LNCAP (cell line): ENCODE results near the gene CATSPER1.

Source experiments
- TF ChIP-seq, protein P1 (sequence below): fragments of 450-650 bp; IDR thresholded peaks from 2 replicates; pipeline ENCODE4 v1.5.1; 2017; ENCODE audit warnings: mild to moderate bottlenecking

The CATSPER1 gene

DNA sequence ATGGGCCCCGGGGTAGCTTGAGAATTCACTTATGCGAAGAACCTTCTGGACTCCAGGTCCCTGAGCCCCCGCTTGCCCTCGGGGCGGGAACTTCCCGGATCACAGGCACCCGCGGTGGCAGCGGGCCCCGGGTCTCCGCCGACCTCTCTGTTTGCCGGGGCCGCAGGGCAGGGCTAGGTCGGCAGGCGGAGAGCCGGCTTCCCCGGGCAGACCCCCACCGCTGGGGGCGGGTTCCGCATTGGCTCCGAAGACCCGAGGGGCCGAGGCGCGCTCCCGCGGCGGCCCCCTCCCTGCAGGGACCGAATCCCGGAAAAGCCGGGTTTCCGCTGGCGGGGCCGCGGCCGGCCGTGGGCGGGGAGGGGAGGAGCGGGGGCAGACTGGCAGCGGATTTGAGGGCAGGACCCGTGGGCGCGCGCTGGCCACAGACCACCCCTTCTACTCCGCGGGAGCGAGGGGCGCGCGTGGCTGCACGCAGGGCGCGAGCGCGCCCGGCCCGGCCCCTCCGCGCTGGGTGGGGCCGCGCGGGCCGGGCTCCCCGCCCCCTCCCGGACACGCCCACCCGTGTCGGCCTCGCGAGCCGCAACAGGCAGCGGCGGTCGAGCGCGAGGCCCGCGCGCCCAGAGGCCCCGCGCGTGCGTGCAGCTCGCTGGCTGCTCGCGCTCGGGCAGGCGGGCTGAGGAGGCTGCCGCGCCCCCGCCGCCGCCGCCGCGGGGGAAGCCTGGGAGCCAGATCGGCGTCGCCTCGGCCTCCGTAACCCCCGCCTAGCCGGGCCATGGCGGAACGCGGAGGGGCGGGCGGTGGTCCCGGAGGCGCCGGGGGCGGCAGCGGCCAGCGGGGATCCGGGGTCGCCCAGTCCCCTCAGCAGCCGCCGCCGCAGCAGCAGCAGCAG lies 43.7 kb upstream of the CATSPER1 start, which contains the start of gene PACS1:
Gene PACS1, plus strand, starts transcription at position 558 of the 889 bp plus-strand sequence. Its CDS starts 215 bp downstream, at position 773.
- TF ChIP-seq, protein P1, sequence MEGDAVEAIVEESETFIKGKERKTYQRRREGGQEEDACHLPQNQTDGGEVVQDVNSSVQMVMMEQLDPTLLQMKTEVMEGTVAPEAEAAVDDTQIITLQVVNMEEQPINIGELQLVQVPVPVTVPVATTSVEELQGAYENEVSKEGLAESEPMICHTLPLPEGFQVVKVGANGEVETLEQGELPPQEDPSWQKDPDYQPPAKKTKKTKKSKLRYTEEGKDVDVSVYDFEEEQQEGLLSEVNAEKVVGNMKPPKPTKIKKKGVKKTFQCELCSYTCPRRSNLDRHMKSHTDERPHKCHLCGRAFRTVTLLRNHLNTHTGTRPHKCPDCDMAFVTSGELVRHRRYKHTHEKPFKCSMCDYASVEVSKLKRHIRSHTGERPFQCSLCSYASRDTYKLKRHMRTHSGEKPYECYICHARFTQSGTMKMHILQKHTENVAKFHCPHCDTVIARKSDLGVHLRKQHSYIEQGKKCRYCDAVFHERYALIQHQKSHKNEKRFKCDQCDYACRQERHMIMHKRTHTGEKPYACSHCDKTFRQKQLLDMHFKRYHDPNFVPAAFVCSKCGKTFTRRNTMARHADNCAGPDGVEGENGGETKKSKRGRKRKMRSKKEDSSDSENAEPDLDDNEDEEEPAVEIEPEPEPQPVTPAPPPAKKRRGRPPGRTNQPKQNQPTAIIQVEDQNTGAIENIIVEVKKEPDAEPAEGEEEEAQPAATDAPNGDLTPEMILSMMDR, result no peak

DNA sequence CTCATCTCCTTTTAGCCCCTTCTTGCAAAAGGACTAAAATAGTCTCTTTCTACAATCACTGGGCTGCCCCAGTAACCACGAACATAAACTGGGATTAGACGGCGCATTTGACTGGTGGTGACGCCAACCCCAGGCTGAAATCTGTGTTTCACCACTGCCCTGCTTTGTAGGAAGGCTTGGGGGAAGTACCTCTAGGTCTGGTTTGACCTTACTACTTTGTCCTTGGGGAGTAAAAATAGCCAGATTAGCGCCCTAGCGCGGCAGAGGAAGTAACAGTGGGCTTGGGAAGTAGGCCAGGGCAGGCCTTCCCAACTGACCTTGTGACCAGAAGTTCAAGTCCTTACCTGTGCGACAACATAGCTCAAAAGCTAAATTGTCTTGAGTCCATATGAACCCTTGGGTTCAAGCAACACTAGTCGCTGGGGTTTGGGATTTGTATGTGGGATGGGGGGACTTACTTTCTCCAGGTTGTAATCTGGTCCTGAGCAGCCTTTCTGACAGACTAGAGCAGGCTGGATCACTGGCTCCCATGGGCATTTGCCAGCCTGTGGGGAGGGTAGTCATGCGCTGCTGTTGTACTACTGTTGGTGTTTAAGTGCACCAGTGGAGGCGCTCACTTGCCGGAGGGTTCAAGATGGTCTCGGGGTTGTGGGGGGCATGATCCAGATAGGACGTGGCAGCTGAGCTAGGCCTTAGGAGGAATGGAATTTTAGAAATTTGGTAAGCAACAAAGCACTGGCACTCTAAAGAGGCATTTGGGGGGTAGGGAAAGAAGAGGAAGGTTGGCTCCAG lies 42.8 kb upstream of the CATSPER1 start:
- TF ChIP-seq, protein P1, result no peak

DNA sequence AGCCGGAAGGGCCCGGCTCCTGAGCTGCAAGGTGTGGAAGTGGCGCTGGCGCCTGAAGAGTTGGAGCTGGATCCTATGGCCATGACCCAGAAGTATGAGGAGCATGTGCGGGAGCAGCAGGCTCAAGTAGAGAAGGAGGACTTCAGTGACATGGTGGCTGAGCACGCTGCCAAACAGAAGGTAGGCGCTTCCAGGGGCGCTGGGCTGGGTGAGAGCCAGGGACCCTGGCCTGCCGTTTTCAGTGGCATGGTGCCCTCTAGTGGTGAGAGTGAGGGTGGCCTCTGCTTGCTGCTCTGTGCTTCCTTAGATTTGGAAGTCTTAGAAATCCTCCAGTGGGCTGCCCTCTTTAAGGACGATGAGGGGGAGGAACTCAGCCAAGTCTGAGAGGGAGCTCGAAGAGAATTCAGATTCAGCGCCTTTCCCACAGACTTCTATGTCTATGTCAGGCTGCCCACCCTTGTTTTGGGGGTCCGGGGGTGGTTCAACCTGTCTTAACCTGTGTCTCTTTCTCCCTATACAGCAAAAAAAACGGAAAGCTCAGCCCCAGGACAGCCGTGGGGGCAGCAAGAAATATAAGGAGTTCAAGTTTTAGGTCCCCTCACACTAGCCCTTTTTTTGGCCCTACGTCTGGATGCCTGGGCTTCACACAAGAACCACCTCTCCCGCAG lies 42.0 kb upstream of the CATSPER1 start:
- TF ChIP-seq, protein P1, result peak; percentile 90

DNA sequence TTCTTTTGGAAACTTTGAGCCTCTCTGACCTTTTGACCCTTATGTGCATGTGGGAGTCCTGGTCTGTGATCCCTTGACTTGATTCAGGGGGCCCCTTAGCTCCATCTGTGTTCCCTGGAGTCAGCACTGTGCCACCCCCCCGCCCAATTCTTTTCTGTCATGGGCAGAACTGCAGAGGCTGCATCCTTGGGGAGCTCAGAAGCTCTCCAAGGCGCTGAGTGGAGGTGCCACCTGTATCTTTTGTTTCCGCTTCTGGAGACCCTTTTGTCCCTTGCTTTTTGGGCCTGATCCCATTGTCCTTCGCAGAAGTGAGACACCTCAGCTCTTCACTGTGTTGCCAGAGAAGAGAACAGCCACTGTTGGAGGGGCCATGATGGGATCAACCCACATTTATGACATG lies 41.4 kb upstream of the CATSPER1 start:
- TF ChIP-seq, protein P1, result no peak

DNA sequence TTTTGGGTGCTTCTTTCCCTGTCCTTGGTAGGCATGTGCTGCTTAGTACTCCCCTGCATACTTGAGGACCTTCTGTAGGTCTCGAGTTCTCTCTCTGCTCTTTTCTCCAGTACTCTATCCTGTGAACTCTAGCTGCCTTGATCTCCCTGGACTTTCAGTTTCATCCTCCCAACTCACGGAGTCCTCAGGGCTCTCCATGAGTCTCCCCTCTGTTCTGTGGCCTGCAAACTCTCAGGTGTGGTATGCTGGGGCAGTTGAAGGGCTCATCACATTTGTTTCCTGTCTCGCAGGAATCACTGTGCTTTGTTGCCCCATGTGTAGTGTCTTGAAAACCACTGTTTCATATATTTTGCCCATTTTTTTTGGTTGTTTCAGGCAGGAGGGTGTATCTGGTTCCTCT lies 40.5 kb upstream of the CATSPER1 start:
- TF ChIP-seq, protein P1, result no peak

DNA sequence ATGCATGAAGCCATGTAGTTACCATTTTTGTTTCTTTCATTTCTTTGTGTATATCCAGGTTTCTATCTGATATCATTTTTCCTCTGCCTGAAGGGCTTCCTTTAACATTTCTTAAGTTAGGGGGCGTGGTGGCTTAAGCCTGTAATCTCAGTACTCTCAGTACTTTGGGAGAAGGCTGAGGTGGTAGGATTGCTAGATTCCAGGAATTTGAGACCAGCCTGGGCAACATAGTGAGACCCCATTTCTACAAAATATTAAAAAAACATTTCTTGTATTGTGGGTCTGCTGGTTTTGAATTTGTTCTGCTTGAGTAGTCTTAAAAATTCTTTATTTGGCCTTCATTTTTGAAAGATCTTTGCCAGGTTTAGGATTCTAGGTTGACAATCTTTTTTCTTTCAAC lies 38.3 kb upstream of the CATSPER1 start:
- TF ChIP-seq, protein P1, result no peak

DNA sequence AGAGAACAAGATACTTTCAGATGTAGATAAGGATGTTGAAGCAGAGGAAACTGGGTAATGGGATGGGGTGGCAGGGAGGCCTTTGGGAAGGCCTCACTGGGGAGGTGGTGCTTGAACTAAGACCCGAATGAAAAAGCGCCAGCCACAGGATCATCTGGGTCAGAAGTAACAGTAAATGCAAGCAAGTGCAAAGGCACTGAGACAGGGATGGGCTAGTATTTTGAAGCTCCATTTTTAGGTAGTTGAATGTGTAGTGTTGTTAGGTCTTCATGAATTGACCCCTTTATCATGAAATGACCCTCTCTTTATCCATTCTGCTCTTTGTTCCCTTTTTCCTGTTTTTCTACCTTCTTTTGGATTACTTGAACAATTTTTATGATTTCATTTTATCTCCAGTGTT lies 37.6 kb upstream of the CATSPER1 start:
- TF ChIP-seq, protein P1, result no peak
